PC-9 (cell line): ENCODE measurements around the gene TMEM53.

Experiments used
- CTCF ChIP-seq: fragments of 200-600 bp; sonication (generic); conservative IDR thresholded peaks from 2 replicates; pipeline ENCODE4 v1.6.1; 2017; ENCODE audit warnings: mixed run types, antibody characterized with exemption, mild to moderate bottlenecking, moderate library complexity
- EZH2 ChIP-seq: fragments of 200-600 bp; sonication (generic); IDR thresholded peaks from 2 replicates; pipeline ENCODE4 v1.8.0; 2017; ENCODE audit warnings: antibody characterized with exemption, low read depth

GRCh38 chr1:44661781-44662682 lies 12.2 kb downstream of the TMEM53 start:
- TF ChIP-seq EZH2 (no peak), CTCF (no peak)
